Ishikawa (cell line): ENCODE results near the gene MC2R.

Source experiments
- CREB1 ChIP-seq: IDR thresholded peaks from 2 replicates; pipeline ENCODE4 v1.6.1; 2012; ENCODE audit warnings: low read depth
- EP300 ChIP-seq: IDR thresholded peaks from 2 replicates; pipeline ENCODE4 v1.6.1; 2012; ENCODE audit warnings: borderline replicate concordance
- NFIC ChIP-seq: IDR thresholded peaks from 2 replicates; pipeline ENCODE4 v1.6.1; 2012
- TAF1 ChIP-seq: IDR thresholded peaks from 2 replicates; pipeline ENCODE4 v1.6.1; 2012; ENCODE audit warnings: low read depth, mild to moderate bottlenecking
- TEAD4 ChIP-seq: IDR thresholded peaks from 2 replicates; pipeline ENCODE4 v1.6.1; 2012

DNA sequence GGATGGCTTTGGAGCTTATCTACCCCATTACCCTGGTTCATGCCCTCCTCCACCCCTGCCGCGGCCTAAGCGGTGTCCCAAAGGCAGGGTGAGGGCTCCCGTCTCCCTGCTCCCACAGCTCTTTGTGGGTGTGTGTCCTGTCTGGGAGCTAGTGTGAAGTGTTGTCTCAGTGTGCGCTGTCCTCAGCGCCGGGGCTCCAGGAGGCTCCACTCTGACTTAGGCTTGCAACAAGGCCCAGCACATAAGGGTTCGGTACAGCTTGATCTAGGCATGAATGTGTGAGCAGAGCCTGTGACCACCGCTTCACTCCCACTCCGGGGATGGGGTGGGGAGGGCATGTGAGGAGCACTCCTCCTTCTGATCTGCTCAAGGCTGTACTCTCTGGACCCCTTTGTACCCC lies 1.2 kb downstream of the MC2R start:
- no peak for TF ChIP-seq CREB1
- TF ChIP-seq TEAD4, result no peak
- no peak for TF ChIP-seq EP300
- no peak for TF ChIP-seq NFIC
- TF ChIP-seq TAF1, result no peak
